Measurements from ENCODE around the gene MFAP5.

MFAP5 gene

GRCh38 chr12:8662593-8662992 lies at the start of gene MFAP5:
MFAP5 (minus strand) TSS chr12:8662826; CDS start chr12:8662104, 722 bp downstream.
- DNase-seq = no peak

GRCh38 chr12:8709124-8709830 lies 46.7 kb upstream of the MFAP5 start:
- no peak for DNase-seq

DNA sequence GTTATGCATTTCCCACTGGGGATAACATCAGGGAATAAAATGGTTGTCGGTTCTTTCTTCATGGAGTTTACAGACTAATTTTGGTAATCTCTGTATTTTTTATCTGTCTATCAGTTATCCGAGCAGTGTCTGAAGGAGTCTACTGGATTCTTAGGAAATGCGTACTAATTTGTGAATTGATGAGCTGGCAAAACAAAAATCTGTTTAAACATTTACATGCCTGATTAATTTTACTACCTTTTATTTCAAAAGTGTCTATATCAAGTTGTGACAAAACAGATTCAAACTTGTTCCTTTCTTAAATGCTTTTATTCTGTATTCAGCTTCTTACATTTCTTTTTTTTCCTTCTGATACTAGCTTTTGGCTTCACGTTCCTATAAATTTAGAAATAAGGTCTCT lies 39.5 kb upstream of the MFAP5 start:
- no peak for DNase-seq

- DNase-seq = no peak
Measured at GRCh38 chr12:8701046-8701660, 38.5 kb upstream of the MFAP5 start.

DNA sequence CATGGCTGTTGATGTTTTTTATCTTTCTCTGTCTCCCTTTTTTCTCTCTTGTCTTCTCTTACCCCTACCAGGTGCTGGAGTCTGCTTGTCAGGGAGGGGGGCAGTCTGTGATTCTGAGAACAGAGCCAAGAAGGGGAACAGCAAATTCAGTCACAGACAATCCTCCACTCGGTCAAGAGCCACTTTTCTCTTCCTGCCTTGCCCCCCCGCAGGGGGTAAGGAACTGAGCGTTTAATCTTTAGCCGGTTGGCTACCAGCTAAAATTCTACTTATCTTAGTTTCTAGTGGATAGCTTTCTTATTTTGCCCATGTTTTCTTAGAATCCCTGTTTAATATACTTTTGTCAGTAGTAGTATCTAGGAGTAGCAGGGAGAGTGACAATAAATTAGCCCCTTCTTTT lies 37.1 kb upstream of the MFAP5 start:
- DNase-seq = no peak

GRCh38 chr12:8698879-8699278 lies 36.3 kb upstream of the MFAP5 start:
- DNase-seq = no peak

DNA sequence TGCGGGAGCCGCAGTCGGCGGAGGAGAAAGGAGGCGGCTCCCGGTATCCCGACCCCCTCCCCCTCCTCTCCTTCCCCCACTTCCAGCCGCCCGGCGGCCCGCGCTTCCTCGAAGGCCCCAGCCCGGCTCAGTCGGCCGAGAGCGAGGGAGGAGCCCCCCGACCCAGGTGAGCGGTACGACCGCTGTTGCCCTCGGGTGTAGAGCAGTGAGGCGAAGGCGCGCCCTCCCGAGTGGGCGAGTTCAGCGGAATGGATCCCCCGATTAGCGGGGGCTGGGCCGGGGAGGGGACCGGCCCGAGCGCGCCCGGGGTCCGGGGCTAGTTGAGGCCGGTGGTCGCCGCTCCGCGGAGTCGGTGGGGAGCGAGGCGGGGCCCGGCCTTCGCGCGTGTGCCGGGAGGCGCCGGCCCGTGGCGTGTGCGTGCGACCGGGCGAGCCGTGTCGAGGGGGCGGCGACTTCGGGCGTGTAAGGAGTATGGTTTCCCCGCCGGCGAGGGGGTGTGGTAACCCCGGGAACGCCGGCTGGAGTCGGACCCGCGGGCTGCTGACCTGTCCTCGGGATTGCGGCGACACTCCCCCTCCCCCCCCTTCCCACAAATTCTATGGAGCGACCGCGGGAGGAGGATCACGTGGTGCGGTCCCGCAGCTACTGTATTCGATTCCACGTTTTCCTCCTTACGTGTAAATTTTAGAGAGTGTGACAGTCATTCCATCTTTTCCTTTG lies 35.7 kb upstream of the MFAP5 start:
- DNase-seq = peak; percentile 61

- DNase-seq = peak; percentile 83
Measured at GRCh38 chr12:8697476-8698131, 35.0 kb upstream of the MFAP5 start, which contains the start of gene RIMKLB. RIMKLB (plus strand) TSS chr12:8697991; CDS start chr12:8713867, 15,876 bp downstream.

DNA sequence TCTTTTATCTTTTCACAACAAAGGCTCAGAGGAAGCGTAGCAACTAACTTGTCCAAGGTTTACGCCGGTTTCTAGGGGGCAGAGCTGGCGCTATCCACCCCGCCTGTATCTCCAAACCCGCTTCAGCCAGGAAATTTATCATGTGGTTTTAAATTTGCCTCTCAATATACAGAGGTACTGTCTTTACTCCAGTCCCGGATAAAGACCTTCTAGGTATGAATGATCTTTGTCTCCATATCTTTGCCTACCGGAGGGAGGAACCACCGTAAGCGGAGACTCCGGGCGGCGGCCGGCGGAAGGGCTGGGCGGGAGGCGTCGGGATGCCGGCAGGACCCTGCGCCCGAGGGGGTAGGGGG lies 34.5 kb upstream of the MFAP5 start:
- DNase-seq = no peak

DNA sequence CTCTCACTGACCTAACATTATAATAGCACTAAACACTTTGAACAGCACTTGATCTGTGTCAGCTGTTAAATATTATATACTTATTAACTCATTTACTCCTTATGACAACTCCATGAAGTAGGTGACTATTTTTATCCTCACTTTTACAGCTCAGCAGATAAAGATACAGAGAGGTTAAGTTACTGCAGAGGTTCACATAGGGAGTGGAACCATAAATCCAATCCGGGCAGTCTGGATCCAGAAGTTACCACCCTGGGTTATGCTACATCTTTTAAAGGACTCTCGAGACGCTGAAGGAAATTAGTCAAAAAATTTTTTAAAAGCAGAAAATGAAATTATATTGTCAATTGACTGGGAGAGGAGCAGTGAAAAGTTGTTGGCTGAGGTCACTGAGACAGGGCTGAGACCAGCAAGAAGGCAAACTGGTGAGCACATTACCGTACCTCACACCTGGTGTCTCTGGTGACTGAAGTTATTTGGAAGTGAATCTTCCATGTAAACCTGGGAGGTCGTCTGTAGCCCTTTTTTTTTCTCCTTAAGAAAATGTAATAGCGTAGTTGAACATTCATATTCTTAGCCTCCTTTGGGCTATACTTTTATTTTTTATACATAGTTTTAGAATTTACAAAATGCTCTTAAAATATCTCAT lies 33.9 kb upstream of the MFAP5 start:
- no peak for DNase-seq

GRCh38 chr12:8695116-8695515 lies 32.5 kb upstream of the MFAP5 start:
- DNase-seq = no peak

GRCh38 chr12:8692573-8692972 lies 29.9 kb upstream of the MFAP5 start:
- no peak for DNase-seq

DNA sequence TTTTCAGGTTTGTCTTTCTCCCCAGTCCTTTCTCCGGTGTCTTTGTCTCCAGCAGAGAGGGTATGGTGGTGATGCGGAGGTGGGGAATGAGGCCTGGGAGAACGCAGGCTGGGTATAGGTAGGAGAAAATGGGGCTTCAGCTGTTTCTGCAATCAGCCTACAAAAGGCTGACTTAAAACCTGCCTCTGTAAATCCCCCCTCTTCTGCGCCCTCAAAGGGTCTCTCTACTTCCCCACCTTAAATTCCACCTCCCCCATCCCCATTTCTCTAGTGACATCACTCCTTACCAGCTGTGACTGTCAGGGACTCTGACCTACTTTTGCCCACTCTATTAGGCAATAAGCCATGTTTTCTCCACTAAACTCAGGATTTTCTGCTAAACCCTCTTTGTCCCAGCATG lies 27.1 kb upstream of the MFAP5 start:
- DNase-seq = no peak

DNA sequence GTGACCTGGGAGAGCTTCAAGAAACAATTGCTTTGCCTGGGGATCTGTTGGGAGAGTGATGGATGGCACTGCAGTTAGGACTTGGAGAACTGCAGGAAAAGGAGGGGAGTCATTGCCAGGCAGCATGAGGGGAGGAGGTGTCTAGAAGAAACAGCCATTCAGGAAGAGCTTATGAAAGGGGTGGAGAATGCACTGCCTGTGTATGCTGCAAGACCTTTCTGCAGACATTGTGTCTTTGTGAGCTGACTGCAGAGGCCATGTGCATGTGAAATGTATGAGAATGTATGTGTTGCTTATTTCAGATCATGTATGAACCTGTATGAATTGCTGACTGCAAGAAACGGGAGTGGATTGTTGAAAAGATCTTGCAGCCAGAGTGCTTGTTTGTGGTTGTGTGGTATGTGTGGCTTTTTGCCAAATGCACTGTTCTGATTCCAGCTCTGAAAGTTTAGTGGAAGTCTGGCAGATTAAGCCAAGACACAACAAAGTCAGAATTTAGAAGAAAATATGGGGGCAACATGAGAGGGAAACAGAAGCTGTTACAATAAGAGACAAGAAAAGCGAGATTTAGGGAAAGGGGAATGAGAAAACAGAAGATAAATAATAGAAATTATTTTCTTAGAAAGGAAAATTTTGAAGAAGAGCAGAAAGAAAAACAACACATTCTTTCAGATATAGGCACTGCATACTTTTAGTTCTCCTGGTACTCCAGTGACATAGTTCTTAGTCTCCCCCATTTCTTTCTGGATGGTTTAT lies 25.4 kb upstream of the MFAP5 start:
- no peak for DNase-seq

DNA sequence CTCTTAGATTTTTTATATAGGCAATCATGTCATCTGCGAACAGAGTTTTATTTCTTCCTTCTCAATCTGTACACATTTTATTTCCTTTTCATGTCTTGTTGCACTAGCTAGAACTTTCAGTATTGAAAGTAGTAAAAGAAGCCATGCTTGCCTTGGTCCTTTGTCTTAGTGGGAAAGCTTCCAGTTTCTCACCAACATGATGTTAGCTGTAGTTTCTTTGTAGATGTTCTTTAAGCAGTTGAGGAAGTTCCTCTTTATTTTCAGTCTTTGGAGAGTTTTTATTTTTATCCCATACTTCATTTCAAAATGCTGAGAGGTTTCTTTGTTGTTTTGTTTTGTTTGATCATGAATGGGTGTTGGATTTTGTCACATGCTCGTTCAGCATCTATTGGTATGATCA lies 22.4 kb upstream of the MFAP5 start:
- no peak for DNase-seq

- no peak for DNase-seq
Measured at GRCh38 chr12:8681129-8681884, 18.7 kb upstream of the MFAP5 start.

GRCh38 chr12:8680533-8680932 lies 17.9 kb upstream of the MFAP5 start:
- DNase-seq = no peak

GRCh38 chr12:8678661-8679111 lies 16.1 kb upstream of the MFAP5 start:
- DNase-seq = no peak

GRCh38 chr12:8677362-8677761 lies 14.7 kb upstream of the MFAP5 start:
- no peak for DNase-seq

- DNase-seq = no peak
Measured at GRCh38 chr12:8676651-8677050, 14.0 kb upstream of the MFAP5 start.

- DNase-seq = no peak
Measured at GRCh38 chr12:8675591-8676036, 13.0 kb upstream of the MFAP5 start.
